PC-9 (cell line): Measurements from ENCODE around the gene AOPEP. TPM values are rescaled to one million over a fixed set of nuclear protein-coding genes. Genes with fewer than 3 reads are reported as not detected.

Experiments used
- BruUV-seq: library from RNA; stranded (reverse); fragments of 400-500 nt; replicated peaks from 2 replicates; lab custom pipeline; 2021; lab: Mats Ljungman, UMichigan
- CTCF ChIA-PET: fragments of 300-600 bp; sonication (Branson Sonifier 250); formaldehyde crosslinking; loops from one replicate; lab custom pipeline; 2022; ENCODE audit warnings: antibody characterized with exemption; lab: Charles Lee
- POLR2A ChIA-PET: fragments of 300-600 bp; sonication (Branson Sonifier 250); formaldehyde crosslinking; loops from one replicate; lab custom pipeline; 2022; ENCODE audit warnings: antibody characterized with exemption; ENCODE audit not compliant: unreplicated experiment; lab: Charles Lee
- DNase-seq, 2 experiments: peaks; one replicate each; pipeline versions ENCODE4 v3.0.0 to v3.0.0-alpha.2; 2015 to 2022; ENCODE audit warnings: mixed read lengths in 1 of 2
- H2AFZ ChIP-seq: fragments of 200-600 bp; sonication (generic); 2 replicates; pipeline ENCODE4 v1.8.1; 2017; ENCODE audit warnings: antibody characterized with exemption
- H3F3A ChIP-seq: fragments of 200-600 bp; sonication (generic); 2 replicates; pipeline ENCODE4 v1.8.1; 2017; ENCODE audit warnings: antibody characterized with exemption, mild to moderate bottlenecking, low read depth; ENCODE audit not compliant: insufficient read depth
- H3K27ac ChIP-seq: fragments of 200-600 bp; sonication (generic); 2 replicates; pipeline ENCODE4 v1.6.1; 2016; ENCODE audit warnings: mixed run types
- H3K27me3 ChIP-seq: fragments of 200-600 bp; sonication (generic); 2 replicates; pipeline ENCODE4 v1.6.1; 2016; ENCODE audit warnings: low read depth, mixed run types; ENCODE audit not compliant: insufficient read depth
- H3K36me3 ChIP-seq: fragments of 200-600 bp; sonication (generic); 2 replicates; pipeline ENCODE4 v1.6.1; 2016; ENCODE audit warnings: low read depth, mixed run types
- H3K4me1 ChIP-seq: fragments of 200-600 bp; sonication (generic); replicated peaks from 2 replicates; pipeline ENCODE4 v1.6.1; 2016; ENCODE audit warnings: mixed run types; ENCODE audit not compliant: insufficient read depth
- H3K4me2 ChIP-seq: fragments of 200-600 bp; sonication (generic); 2 replicates; pipeline ENCODE4 v1.6.1; 2017; ENCODE audit warnings: mixed run types
- H3K4me3 ChIP-seq: fragments of 200-600 bp; sonication (generic); 2 replicates; pipeline ENCODE4 v1.6.1; 2016; ENCODE audit warnings: mixed run types
- H3K79me2 ChIP-seq: fragments of 200-600 bp; sonication (generic); 2 replicates; pipeline ENCODE4 v1.6.1; 2017; ENCODE audit warnings: low read depth, mixed run types
- H3K9me2 ChIP-seq: fragments of 200-600 bp; sonication (generic); 2 replicates; pipeline ENCODE4 v1.8.1; 2017; ENCODE audit warnings: mild to moderate bottlenecking; ENCODE audit not compliant: insufficient read depth
- H3K9me3 ChIP-seq: fragments of 200-600 bp; sonication (generic); 2 replicates; pipeline ENCODE4 v1.8.1; 2016; ENCODE audit warnings: low read depth; ENCODE audit not compliant: insufficient read depth
- H4K20me1 ChIP-seq: fragments of 200-600 bp; sonication (generic); 2 replicates; pipeline ENCODE4 v1.8.1; 2017; ENCODE audit not compliant: insufficient read depth
- CTCF ChIP-seq: fragments of 200-600 bp; sonication (generic); conservative IDR thresholded peaks from 2 replicates; pipeline ENCODE4 v1.6.1; 2017; ENCODE audit warnings: mixed run types, antibody characterized with exemption, mild to moderate bottlenecking, moderate library complexity
- EZH2 ChIP-seq: fragments of 200-600 bp; sonication (generic); IDR thresholded peaks from 2 replicates; pipeline ENCODE4 v1.8.0; 2017; ENCODE audit warnings: antibody characterized with exemption, low read depth
- intact Hi-C: fragments of 100-400 bp; cut with micrococcal nuclease; formaldehyde crosslinking; loops from one replicate; pipeline ENCODE4 v1.10.0; 2022; ENCODE audit not compliant: unreplicated experiment
- total RNA-seq: library from RNA; stranded (reverse); gene quantifications from 2 replicates; pipeline ENCODE4 v1.2.3, GENCODE V29; 2021

AOPEP gene
- total RNA-seq, 1 experiment from 2014 or later: 90.0 TPM

- Histone ChIP-seq H3K4me3 (no peak overlapping the region), H2AFZ (no peak overlapping the region), H3K9me3 (no peaks in the 10 kb centered on the region), H3K4me2 (no peak overlapping the region), H3K36me3 (no peaks in the 10 kb centered on the region), H3F3A (peaks cover 17% of the 10 kb centered on the region; the same call in 1 of the 2 replicates), H3K27me3 (no peaks in the 10 kb centered on the region), H4K20me1 (no peaks in the 10 kb centered on the region), H3K27ac (no peak overlapping the region), H3K9me2 (no peaks in the 10 kb centered on the region), H3K79me2 (peaks cover 14% of the 10 kb centered on the region; the same call in 1 of the 2 replicates), H3K4me1 (peaks cover 25% of the 10 kb centered on the region)
- ChIA-PET CTCF (interaction anchor here (0.7 kb wide), 1 partner anchor 20 kb away, joined by 3 read pairs; no protein-coding TSS in a partner anchor), POLR2A (interaction anchor here (0.6 kb wide), 1 partner anchor 189 kb away, joined by 4 read pairs; no protein-coding TSS in a partner anchor)
- no TSS peak for BruUV-seq
- intact Hi-C loops: no loop called here
- TF ChIP-seq CTCF (no peak), EZH2 (no peak)
- DNase-seq: no peak
These were observed 59.0 kb downstream of the AOPEP start for GRCh38 chr9:94785215-94786169.

- Histone ChIP-seq H3K27ac (no peak overlapping the region), H3K9me3 (no peaks in the 10 kb centered on the region), H3K4me1 (peaks cover 25% of the 10 kb centered on the region), H3K79me2 (peaks cover 14% of the 10 kb centered on the region; the same call in 1 of the 2 replicates), H3K4me3 (no peak overlapping the region), H3K4me2 (no peak overlapping the region), H3K9me2 (no peaks in the 10 kb centered on the region), H3K27me3 (no peaks in the 10 kb centered on the region), H3F3A (peaks cover 17% of the 10 kb centered on the region; the same call in 1 of the 2 replicates), H3K36me3 (no peaks in the 10 kb centered on the region), H2AFZ (no peak overlapping the region), H4K20me1 (no peaks in the 10 kb centered on the region)
- DNase-seq: no peak
- POLR2A ChIA-PET: interaction anchor here (0.6 kb wide), 1 partner anchor 188 kb away, joined by 4 read pairs; no protein-coding TSS in a partner anchor
- intact Hi-C loops: no loop called here
- CTCF ChIA-PET: no interaction called here
- no TSS peak for BruUV-seq
- TF ChIP-seq EZH2 (no peak), CTCF (no peak)
These were observed 60.1 kb downstream of the AOPEP start for GRCh38 chr9:94786586-94786985.

GRCh38 chr9:94787266-94787665, 60.8 kb downstream of the AOPEP start:
- no peak for DNase-seq
- BruUV-seq: no TSS peak
- Histone ChIP-seq H4K20me1 (no peaks in the 10 kb centered on the region), H3F3A (peaks cover 15% of the 10 kb centered on the region; the same call in 1 of the 2 replicates), H3K27ac (no peak overlapping the region), H3K36me3 (no peaks in the 10 kb centered on the region), H3K9me2 (no peaks in the 10 kb centered on the region), H2AFZ (no peak overlapping the region), H3K4me3 (no peak overlapping the region), H3K9me3 (no peaks in the 10 kb centered on the region), H3K79me2 (peaks cover 14% of the 10 kb centered on the region; the same call in 1 of the 2 replicates), H3K4me2 (no peak overlapping the region), H3K27me3 (no peaks in the 10 kb centered on the region), H3K4me1 (peaks cover 24% of the 10 kb centered on the region)
- ChIA-PET POLR2A (no interaction called here), CTCF (interaction anchor here (0.6 kb wide), 1 partner anchor 118 kb away, joined by 3 read pairs; no protein-coding TSS in a partner anchor)
- intact Hi-C loops: no loop called here
- TF ChIP-seq EZH2: no peak
- no peak for TF ChIP-seq CTCF
